ENCODE measurements around the gene MB. TPM values are rescaled to one million over a fixed set of nuclear protein-coding genes. Genes with fewer than 3 reads are reported as not detected.

MB gene
- total RNA-seq, 1 donor from 2014 or later, result 6.2 TPM

DNA sequence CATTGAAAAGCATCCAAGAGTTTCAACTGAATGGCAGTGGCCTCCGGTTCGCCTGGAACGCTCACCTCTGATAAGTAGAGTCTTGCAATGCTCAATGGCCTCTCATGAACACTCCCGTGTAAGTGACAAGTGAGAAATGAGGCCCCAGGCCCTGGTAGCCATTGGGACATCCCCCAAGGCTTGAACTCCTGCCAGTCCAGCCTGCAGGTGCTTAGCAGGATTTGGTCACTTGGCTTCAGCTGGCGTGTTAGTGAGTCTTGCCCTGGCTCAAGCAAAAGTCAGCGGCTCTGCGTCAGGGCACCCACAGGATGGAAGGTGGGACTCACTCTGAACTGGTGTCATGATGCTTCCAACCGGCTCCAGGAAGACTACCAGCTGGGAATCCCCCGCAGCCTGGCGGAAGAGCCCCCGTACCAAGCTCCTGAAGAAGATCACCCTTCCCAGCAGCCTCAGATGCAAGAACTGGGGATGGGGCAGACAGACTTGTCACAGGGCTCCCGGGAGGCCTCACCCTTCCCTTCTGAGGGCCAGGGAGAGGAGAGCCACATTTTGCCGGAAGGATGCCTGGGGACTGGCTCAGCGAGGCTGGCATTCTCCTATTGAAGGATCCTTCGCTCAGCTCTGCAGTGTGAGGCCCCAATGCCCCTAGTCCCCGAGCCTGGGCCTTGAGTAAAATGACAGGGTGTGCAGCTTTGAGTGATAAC lies 19.3 kb downstream of the MB start:
- DNase-seq (ENCODE audit: low read depth), result no peak

DNA sequence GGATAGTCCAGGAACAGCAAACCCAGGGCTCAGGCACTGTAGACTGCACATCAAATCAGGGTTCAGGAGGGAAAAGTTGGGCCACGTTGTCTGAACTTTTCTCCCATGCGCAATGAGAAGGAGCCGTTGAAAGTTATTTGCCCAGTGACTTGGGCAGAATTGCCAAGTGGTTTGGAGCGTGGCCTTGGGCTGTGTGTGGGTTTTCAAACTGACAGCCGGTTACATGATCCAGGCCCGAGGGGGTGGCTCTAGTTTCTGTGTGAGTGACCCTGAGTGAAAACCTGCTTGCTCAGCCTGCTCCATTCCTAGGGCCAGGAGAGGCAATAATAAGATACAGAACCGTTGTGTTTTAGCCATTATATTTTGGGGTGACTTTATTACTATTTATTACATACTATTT lies 20.3 kb downstream of the MB start:
- DNase-seq (ENCODE audit: low read depth), result peak; percentile 69

DNA sequence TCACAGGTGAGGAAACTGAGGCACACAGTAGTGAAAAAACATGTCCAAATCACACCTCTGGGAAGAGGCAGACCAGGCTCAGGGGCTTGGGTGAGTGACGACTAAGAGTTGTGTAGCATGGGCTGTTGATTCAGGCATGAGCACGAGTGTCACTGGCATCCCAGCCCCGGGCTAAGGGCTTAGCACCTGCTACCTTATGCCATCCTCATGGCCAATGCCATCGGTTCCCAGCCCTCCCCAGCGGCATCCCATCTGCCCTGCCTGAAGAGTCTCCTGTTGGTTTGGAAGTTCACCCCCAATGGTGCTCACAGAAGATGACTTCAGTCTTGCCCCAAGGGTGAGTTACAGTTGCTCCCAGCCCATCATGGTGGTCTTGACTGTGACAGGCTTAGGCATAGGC lies 22.4 kb downstream of the MB start:
- DNase-seq (ENCODE audit: low read depth), result no peak

DNA sequence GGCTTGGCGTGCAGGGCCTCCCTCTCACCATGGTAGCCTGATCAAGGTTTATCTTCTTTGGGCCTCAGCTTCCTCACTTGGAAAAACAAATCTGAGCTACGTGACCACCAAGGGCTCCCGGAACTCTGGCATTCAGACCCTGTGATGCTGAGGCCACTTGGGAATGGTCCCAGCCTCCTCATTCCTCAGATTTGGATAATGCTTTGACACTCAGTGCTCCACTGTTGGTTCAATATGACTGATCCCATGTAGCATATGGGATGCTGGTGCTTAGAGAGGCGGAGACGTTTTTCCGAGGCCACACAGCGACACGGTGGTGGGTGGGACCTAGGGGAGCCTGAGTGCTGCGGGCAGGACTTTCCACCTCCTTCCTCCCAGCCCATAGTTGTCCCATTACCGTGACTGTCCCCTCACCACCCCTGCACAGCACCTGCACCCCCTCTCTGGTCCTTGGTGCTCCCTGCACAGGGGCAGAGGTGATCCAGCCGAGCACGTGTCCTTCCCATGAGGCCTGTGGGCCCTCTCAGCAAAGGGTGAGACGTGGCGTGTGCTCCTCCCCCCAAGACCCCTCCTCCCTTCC lies 23.1 kb downstream of the MB start:
- no peak for DNase-seq (ENCODE audit: low read depth)

DNA sequence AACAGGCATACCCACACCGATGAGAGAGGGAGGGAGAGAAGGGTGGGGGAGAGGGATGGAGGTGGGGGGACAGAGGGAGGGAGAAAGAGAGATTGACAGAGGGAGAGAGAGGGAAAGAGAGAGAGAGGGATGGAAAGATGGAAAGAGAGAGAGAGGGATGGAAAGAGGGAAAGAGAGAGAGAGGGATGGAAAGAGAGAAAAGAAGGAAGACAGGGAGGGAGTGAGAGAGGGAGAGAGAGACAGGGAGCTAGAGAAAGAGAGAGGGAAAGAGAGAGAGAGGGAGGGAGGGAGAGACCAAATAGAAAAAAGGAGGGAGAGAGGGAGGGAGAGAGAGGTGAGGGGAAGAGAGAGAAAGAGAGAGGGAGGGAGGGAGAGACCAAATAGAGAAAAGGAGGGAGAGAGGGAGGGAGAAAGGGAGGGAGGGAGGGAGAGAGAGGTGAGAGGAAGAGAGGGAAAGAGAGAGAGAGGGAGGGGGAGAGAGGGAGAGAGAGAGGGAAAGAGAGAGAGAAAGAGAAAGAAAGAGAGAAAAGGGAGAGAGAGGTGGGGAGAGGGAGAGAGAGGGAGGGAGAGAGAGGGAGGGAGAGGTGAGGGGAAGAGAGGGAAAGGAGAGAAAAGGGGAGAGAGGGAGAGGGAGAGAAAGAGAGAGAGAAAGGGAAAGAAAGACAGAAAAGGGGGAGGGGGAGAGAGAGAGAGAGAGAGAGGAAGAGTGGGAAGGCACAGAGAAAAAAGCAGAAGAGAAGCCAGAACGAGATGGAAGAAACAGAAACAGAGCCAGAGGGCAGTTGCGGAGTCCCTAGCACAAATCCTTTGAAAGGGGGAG lies 23.8 kb downstream of the MB start:
- no peak for DNase-seq (ENCODE audit: low read depth)

DNA sequence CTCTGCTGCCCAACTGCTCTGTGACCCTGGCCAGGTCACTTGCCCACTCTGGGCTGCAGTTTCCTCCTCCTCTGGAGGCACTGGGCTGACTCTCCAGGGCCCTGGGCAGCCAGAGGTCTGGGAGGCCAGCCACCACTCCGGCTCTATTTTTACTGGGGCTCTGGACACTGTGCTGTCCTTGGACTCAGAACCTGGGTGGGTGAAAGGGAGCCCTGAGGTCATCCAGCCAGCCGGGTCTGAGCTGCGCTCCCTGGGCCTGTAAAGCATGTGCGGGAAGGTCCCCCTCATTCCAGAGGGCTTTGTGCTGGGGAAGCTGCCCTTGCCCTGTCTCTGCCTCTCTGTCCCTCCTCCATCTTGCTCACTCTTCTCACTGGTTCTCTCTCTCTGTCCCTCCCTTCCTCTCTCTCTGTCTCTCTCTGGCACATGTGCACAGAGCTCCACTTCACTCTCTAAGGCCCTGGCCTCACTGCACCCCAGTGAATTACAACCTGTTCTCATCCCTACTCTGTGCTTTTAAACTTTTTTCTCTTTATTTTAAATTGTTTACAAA lies 24.6 kb downstream of the MB start:
- DNase-seq (ENCODE audit: low read depth), result no peak

DNA sequence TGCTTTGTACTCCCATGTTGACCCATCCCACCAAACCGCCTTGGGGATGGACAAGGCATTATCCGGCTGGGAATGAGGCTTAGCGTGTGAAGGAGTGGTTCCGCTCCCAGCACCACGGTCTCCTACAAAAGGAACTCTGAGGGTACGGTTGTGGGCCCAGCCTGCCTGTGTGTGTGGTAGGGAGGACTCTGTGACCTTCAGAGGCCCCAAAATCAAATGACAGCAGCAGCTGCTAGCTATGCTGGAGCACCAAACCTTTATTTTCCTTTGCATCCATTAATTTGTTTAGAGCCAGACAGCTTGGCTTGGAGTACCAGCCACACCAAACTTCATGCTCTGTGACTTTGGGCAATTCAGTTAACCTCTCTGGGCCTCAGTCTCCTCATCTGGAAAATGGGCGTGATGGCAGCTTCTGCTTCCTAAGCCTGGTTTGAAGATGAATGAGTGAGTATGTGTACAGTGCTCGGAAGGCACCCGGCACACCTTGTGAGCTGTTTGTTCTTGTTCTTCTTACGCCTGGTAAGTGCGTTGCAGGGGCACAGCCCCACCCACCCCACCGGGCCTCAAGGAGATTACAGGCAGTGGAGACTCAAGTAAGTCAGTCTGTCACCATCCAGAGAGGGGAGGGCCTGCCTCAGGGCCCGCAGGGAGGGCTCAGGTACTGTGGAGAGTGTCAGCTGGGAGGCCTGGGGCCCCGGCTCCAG lies 25.3 kb downstream of the MB start:
- DNase-seq (ENCODE audit: low read depth), result peak; percentile 64

GRCh38 chr22:35590634-35591295 lies 26.4 kb downstream of the MB start:
- peak; percentile 38 for DNase-seq (ENCODE audit: low read depth)

DNA sequence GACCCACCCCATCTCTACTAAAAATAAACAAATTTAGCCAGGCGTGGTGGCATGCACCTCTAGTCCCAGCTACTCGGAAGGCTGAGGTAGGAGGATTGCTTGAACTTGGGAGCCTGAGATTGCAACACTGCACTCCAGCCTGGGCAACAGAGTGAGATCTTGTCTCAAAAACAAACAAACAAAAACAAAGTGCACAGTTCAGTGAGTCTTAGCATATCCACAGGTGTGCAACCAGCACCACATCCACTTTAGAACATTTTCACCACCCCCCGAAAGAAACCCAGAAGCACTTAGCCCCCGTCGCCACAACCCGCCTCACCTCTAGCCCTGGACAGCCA lies 27.4 kb downstream of the MB start:
- no peak for DNase-seq (ENCODE audit: low read depth)

GRCh38 chr22:35589071-35589755 lies 27.9 kb downstream of the MB start:
- DNase-seq (ENCODE audit: low read depth), result peak; percentile 58

DNA sequence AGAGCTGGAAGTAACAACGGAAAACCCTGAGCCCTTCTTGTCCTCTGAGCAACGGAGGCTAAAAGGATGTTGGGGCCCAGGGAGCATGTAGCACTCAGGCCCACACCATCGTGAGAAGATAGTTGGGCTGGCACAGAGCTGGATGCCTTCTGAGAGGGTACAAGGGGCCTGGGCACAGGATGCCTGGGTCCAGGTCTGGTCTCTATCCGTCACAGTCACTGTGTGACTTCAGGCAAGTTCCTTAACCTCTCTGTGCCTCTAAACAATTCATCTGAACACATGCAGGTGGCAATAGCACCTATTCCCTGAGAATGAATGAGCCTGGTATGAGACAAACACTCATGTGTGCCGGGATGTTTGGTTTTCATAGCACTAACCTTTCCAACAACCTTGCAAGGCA lies 29.2 kb downstream of the MB start:
- no peak for DNase-seq (ENCODE audit: low read depth)

DNA sequence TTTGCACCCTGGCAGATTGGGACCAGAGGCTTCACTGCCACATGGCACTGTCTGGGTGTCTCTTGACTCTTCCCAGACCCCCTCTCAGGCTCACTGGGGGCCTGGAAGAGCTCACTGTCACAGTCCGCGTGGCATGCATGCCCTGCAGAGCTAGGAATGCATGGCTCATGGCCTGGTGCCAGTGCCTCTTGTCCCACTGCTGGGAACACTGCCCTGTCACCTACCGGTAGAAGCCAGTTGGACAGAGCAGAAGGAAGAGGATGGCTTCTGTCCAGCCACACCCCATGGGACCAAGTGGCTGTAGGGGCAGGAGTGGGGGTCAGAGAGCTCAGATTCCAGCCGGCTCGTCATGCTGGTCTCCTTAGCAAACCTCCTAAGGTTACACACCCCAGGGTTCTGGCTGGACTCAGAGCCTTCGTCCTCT lies 29.7 kb downstream of the MB start:
- DNase-seq (ENCODE audit: low read depth), result peak; percentile 57

- no peak for DNase-seq (ENCODE audit: low read depth)
Observed at GRCh38 chr22:35586771-35587170, 30.4 kb downstream of the MB start.

- DNase-seq (ENCODE audit: low read depth), result peak; percentile 68
Observed at GRCh38 chr22:35582861-35583670, 34.1 kb downstream of the MB start.

GRCh38 chr22:35582218-35582860 lies 34.8 kb downstream of the MB start:
- no peak for DNase-seq (ENCODE audit: low read depth)

DNA sequence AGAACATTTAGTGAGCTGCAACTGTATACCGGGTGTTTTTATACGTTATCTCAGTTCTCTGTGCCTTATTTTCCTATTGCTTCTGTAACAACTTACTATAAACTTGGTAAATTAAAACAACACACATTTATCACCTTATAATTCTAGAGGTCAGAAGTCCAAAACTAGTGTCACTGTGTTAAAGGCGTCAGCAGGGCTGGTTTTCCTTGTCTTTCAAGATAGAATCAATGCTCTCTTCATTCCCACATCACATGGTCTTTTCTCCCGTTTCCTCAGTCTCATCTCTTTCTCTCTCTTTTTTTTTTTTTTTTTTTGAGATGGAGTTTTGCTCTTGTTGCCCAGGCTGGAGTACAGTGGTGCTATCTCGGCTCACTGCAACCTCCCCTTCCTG lies 36.1 kb downstream of the MB start:
- no peak for DNase-seq (ENCODE audit: low read depth)

- no peak for DNase-seq (ENCODE audit: low read depth)
Observed at GRCh38 chr22:35580351-35581022, 36.6 kb downstream of the MB start.

- no peak for DNase-seq (ENCODE audit: low read depth)
Observed at GRCh38 chr22:35578836-35579575, 38.1 kb downstream of the MB start.

All from myocyte (in vitro differentiated cells).